Subcutaneous adipose tissue (tissue), 4 donors: ENCODE results near the gene TUBD1. TPM values are rescaled to one million over a fixed set of nuclear protein-coding genes. Genes with fewer than 3 reads are reported as not detected.

Experiments used
- CTCF ChIP-seq: fragments of 450-650 bp; IDR thresholded peaks from one replicate; pipeline ENCODE4 v1.5.1; 2016; ENCODE audit warnings: low read depth, mild to moderate bottlenecking, control low read depth, antibody characterized with exemption, moderate library complexity
- total RNA-seq, 4 donors: library from RNA; depleted of rRNA; stranded (reverse); fragments of >200 nt; gene quantifications; one replicate each; pipeline ENCODE4 v1.1.0, GENCODE V29; 2016

Gene TUBD1
- 10 to 100 TPM in 2 of 4 donors, 1 to 10 TPM in 2; 5.5 to 13.4 (median 9.7) TPM for total RNA-seq

GRCh38 chr17:59892924-59893675 is at the start of gene TUBD1, which contains the start of gene RPS6KB1:
TSS of gene TUBD1 (minus strand) at chr17:59892943. CDS start at chr17:59891002, 1,941 bp downstream.
TSS of gene RPS6KB1 (plus strand) at chr17:59893121. CDS start at chr17:59893185, 64 bp downstream.
- no peak for TF ChIP-seq CTCF

GRCh38 chr17:59941131-59941530 is 48.4 kb upstream of the TUBD1 start:
- no peak for TF ChIP-seq CTCF

- TF ChIP-seq CTCF: peak; percentile 53
These were observed 27.9 kb upstream of the TUBD1 start for GRCh38 chr17:59920637-59921036.

- no peak for TF ChIP-seq CTCF
These were observed 23.7 kb upstream of the TUBD1 start for GRCh38 chr17:59916446-59916845.

GRCh38 chr17:59914274-59914854 is 21.6 kb upstream of the TUBD1 start:
- TF ChIP-seq CTCF: no peak

GRCh38 chr17:59907467-59907866 is 14.7 kb upstream of the TUBD1 start:
- no peak for TF ChIP-seq CTCF

GRCh38 chr17:59903455-59903854 is 10.7 kb upstream of the TUBD1 start:
- TF ChIP-seq CTCF: no peak
